Activated gamma-delta T cell treated with Interleukin-2 at 50 U/mL for 16 hours (primary cell): ENCODE results near the gene SNX7.

Source experiments
- DNase-seq: peaks from one replicate; pipeline ENCODE4 v3.0.0-alpha.2; 2020

The SNX7 gene

DNA sequence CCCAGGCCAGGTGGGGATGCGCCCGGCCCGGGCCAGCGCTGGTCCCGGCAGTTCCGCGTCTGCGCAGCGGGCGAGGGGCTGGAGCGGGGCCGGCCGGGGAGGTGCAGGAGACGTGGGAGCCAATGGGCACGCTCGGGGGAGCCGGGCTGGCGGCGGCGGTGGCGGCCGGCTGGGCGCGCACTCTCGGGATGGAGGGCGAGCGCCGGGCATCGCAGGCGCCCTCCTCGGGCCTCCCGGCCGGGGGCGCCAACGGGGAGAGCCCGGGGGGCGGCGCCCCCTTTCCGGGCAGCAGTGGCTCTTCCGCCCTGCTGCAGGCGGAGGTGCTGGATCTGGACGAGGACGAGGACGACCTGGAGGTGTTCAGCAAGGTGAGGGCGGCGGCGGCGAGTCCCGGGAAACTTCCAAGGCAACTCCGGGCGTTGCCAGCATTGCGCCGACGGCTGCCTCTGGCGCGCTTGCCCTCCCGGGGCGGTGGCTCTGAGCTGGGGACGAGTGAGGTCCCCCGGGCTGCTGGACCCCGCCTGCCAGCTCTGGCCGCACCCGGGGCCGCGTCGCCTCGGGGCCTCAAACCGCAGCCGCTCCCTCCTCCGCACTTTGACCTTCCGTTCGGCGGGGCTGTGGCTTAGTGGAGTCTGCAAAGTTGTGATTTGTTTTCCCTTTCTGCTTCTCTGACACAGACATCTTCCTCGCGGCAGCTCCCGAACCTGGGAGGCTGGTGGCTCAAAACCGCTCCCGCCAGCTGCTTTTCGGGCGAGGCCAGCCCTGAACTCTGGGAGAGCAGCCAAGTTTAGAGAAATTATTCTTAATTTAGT, at the start of gene SNX7:
Gene SNX7, plus strand, starts transcription at position 178 of the 812 bp plus-strand sequence. Its CDS starts 11 bp downstream, at position 189.
- no peak for DNase-seq

DNA sequence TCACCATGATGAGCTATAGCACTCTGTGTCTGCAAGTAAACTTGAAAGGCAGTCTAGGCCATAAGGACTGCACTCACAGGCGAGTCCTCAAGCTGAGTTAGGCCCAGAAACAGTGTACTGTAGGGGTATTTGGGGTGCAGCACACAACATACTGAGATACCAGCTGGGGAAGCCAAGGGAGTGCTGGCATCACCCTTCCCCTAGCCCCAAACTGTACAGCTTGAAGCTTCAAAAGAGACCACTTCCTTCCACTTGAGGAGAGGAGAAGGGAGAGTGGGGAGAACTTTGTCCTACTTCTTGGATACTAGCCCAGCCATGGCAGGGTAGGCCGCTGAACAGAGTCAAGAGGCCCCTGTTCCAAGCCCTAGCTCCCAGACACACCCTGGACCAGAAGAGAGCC, 24.2 kb upstream of the SNX7 start:
- DNase-seq, result no peak

DNA sequence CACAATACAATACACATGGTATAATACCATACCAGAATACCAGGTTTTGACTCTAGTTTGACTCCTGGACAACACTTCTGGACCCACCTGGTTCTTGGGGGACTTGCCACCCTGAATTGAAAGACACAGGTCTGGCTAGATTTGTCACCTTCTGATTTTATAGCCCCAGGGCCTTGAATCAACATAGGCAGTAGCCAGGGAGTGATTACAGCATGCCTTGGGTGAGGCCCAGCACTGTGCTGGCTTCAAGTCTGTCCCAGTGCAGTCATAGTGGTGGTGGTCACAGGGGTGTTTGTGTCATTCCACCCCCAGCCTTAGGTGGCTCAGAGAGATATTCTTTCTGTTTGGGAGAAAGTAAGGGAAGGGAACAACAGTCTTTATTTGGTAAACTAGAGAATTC, 23.3 kb upstream of the SNX7 start:
- DNase-seq, result no peak

DNA sequence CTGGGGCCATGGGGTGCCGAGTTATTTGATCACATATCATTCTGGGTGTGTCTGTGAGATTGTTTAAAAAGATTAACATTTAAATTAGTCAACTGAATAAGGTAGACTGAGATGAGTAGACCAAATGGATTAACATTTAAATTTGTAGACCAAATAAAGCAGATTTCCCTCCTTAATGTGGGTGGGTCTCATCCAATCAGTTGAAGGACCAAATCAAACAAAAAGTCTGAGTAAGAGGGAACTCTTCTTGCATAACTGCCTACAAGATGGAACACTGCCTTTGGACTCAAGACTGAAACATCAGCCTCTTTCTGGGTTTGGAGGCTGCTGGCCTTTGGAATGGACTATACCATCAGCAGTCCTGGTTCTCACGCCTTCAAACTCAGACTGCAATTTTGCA, 17.0 kb upstream of the SNX7 start:
- DNase-seq, result no peak

DNA sequence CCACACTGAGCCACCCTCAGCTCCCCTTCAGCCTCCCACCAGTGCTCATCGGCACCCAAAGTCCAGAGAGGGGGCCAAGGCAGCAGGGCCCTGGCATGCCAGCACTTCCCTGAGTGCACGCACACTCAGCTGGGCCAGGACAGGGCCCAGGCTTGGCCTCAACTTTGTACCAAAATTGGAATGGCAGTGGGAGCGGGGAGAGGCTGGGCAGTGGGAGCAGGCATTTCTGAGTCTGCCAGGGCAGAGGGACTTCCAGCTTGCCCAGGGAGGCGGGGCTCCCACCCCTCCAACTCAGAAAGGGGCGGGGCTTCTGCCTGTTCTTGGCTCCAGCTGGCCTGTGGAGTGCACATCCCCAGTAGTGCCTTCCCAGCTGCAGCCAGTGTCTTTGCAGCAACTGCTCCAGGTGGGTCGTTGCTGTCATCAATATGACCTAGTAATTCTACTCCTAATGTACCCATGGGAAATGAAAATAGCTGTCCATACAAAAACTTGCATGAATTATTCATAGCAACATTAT, 10.3 kb upstream of the SNX7 start:
- no peak for DNase-seq

- no peak for DNase-seq
Measured at GRCh38 chr1:98653123-98653522, 8.4 kb upstream of the SNX7 start.

DNA sequence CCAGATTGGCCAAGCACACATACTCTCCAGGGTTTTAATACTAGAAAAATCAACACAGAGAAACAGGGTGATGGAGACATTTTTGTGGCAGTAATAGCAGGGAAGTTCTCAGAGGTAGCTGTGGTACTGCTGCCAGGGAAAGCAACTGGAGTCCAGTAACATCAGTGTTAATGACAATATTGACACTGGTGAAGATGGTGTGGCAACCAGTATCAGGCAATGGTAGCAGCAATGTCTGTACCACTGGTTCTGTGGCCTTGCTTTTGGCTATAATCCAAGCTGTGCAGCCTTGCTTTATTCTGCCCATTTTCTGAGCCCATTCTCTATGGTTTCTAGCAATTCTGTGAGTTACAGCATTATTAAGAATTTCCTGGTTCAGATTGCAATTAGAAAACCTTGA, 1.6 kb upstream of the SNX7 start:
- DNase-seq, result no peak

- no peak for DNase-seq
Measured at GRCh38 chr1:98660940-98661543, 479 bp upstream of the SNX7 start.

DNA sequence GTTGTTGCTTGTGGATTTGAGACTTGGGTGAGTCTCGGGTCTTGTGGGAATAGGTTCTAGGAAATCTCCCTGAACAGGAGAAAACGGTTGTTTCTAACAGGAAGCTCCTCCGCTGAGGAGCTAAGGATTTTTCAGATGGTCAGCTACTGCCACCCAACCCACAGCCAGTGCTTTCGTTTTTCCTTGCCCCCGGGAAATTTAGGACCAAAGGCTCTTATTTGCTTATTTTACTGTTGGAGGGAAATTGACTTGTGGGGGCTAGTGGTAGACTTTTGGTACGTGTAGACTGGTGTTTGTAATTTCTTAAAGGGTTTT, 792 bp downstream of the SNX7 start:
- DNase-seq, result no peak

DNA sequence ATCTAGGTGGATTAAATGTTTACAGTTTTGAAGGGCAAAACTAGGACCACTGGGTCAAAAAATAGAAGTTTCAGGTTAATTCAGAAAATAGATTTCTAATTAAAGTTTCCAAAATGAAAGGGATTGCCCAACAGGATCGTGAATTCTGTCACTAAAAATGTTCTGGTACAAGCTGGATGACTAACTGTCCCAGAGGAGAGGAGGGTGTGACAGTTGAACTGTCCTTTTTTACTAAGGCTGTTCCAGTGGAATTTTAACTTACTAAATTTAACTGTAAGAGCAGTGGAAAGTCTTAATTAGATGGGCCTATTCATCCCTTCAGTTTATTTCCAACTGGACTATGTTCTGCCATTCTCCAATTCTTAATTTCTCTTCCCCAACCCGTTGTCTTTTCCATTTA, 7.2 kb downstream of the SNX7 start:
- DNase-seq, result no peak

GRCh38 chr1:98669355-98670296, 8.1 kb downstream of the SNX7 start:
- no peak for DNase-seq

DNA sequence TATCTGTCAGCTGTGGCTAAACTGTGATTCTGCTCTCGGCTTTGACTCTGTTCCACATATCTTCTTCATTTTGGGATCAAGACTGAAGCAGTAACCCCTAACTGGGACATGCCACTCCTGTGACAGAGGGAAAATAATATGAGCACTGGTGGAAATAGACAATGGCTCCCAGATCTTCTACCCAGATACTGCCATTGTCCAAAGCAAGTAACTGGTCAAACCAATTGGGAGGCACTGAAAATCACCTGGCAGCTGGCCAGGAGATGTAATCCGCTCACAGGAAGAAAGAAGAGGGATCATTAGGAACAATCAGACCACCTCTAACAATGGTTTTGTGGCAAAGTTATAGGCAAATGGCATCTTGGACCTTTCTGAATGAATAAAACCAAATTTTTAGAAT, 10.7 kb downstream of the SNX7 start:
- DNase-seq, result no peak

DNA sequence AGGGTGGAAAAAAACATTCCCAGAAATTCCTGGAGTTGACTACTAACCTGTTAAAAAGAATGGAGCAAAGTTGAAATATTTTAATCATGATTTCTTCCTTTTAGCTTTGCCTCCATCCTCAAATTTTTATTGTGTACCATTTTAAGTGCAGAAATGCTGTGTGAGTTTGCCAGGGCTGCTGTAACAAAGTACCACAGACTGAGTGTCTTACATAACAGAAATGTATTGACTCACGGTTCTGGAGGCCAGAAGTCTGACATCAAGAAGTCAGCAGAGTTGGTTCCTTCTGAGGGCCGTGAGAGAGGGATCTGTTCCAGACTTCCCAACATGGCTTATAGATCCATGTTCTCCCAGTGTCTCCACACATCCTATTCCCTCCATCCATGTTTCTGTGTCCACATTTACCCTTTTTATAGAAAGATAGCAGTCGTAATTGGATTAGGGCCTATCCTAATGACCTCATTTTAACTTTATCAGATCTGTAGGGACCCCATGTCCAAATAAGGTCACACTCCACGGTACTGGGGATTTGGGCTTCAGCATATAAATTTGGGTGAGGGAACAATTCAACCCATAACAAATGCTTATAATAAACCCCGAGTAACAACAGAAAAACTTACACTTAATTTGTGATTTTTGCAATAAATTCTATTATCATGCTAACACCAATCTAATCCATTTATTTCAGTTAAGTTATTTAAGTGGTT, 12.7 kb downstream of the SNX7 start:
- DNase-seq, result no peak

GRCh38 chr1:98675282-98675681, 13.8 kb downstream of the SNX7 start:
- no peak for DNase-seq

DNA sequence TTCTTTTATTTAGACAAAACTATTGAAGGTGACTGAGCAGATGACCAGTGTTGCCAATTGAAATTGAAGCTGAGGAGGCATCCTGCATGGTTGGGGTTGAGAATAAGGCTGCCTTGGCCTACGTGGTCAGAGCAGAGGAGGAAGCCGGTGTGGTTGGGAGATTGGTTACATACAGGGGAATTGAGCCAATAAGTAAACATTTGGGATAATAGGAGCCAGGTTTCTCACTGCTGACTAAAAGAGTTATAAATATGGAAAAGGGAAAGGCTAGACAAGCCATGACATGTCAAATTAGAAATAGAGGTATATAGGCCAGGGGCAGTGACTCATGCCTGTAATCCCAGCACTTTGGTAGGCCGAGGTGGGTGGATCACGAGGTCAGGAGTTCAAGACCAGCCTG, 15.8 kb downstream of the SNX7 start:
- no peak for DNase-seq

- no peak for DNase-seq
Measured at GRCh38 chr1:98681812-98682211, 20.3 kb downstream of the SNX7 start.

- no peak for DNase-seq
Measured at GRCh38 chr1:98688110-98688739, 26.7 kb downstream of the SNX7 start.

DNA sequence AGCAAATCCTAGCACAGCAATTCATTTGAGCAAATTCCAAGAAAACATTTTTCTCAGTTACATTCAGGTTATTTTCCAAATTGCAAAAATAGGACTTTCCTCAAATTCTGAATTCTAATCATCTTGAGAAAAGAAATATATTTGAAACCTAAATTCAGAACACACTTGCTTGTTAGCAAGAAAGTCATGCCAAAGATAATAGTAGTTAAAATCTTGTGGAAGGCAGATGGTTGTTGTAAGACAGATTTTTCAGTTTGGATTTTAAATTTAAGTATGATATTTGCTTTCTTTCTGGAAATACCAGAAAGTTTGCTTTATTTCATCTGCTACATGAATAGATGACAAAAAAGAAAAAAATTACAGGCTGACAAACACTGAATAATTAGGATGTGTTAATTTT, 29.1 kb downstream of the SNX7 start:
- no peak for DNase-seq

- no peak for DNase-seq
Measured at GRCh38 chr1:98692482-98692881, 31.0 kb downstream of the SNX7 start.

GRCh38 chr1:98693385-98693784, 31.9 kb downstream of the SNX7 start:
- DNase-seq, result no peak

- DNase-seq, result no peak
Measured at GRCh38 chr1:98696077-98696476, 34.6 kb downstream of the SNX7 start.

DNA sequence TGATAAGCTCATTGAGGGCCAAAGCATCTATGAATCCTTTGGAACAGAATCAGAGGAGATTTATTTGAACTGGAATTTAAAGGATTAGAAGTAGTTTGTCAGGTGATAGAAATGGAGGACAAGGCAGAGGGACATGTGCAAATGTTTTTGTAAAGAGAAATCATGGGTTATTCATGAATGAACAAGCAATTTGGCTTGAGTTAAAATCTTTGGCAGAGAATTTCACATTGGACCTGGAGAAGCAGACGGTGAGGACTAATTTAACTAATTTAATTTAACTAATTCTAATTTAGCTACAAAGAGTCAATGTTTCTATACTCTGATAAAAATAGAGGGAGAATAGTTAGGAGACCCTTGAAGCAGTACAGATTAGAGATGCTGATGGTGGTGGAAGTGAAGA, 36.3 kb downstream of the SNX7 start:
- DNase-seq, result no peak
